HepG2 (cell line): ENCODE measurements around the gene HOXA4. TPM values are rescaled to one million over a fixed set of nuclear protein-coding genes. Genes with fewer than 3 reads are reported as not detected.

Source experiments
- DBP ChIP-seq: sonication (generic); formaldehyde crosslinking; IDR thresholded peaks from 2 replicates; pipeline ENCODE4 v1.4.0; 2020; ENCODE audit warnings: missing genetic modification reagents; ENCODE audit errors: not compliant biosample characterization
- EED ChIP-seq: sonication (generic); formaldehyde crosslinking; IDR thresholded peaks from 2 replicates; pipeline ENCODE4 v1.5.0; 2020; ENCODE audit warnings: mild to moderate bottlenecking, missing genetic modification reagents
- EZH2 ChIP-seq: conservative IDR thresholded peaks from 2 replicates; pipeline ENCODE4 v1.6.1; 2012; ENCODE audit warnings: mild to moderate bottlenecking, low read depth, low read length, moderate library complexity
- GATAD2A ChIP-seq: IDR thresholded peaks from 2 replicates; pipeline ENCODE4 v1.6.1; 2016
- GMEB2 ChIP-seq: IDR thresholded peaks from 2 replicates; pipeline ENCODE4 v1.6.1; 2016; ENCODE audit warnings: missing biosample characterization, missing genetic modification reagents, low read depth
- MTA1 ChIP-seq: sonication (generic); formaldehyde crosslinking; IDR thresholded peaks from 2 replicates; pipeline ENCODE4 v1.4.0; 2020; ENCODE audit warnings: missing genetic modification reagents, mild to moderate bottlenecking, borderline replicate concordance
- NR3C1 ChIP-seq: sonication (generic); formaldehyde crosslinking; IDR thresholded peaks from 2 replicates; pipeline ENCODE4 v1.4.0; 2020; ENCODE audit warnings: missing genetic modification reagents
- PHF20 ChIP-seq: sonication (generic); formaldehyde crosslinking; IDR thresholded peaks from 2 replicates; pipeline ENCODE4 v1.5.0; 2020; ENCODE audit warnings: mild to moderate bottlenecking, missing genetic modification reagents
- RXRA ChIP-seq: sonication (generic); formaldehyde crosslinking; IDR thresholded peaks from 2 replicates; pipeline ENCODE4 v1.5.1; 2020; ENCODE audit warnings: missing genetic modification reagents
- SP4 ChIP-seq: sonication (generic); formaldehyde crosslinking; IDR thresholded peaks from 2 replicates; pipeline ENCODE4 v1.8.1; 2023; ENCODE audit warnings: mild to moderate bottlenecking, missing genetic modification reagents
- YY1 ChIP-seq: IDR thresholded peaks from 2 replicates; pipeline ENCODE4 v1.6.1; 2011; ENCODE audit warnings: low read length, low read depth, moderate library complexity, mild to moderate bottlenecking; ENCODE audit not compliant: insufficient read depth, insufficient replicate concordance
- ZBTB49 ChIP-seq: sonication (generic); formaldehyde crosslinking; IDR thresholded peaks from 2 replicates; pipeline ENCODE4 v1.4.0; 2020; ENCODE audit warnings: missing genetic modification reagents, borderline replicate concordance
- ZFP90 ChIP-seq: sonication (generic); formaldehyde crosslinking; IDR thresholded peaks from 2 replicates; pipeline ENCODE4 v1.8.0; 2022; ENCODE audit warnings: missing genetic modification reagents, mild to moderate bottlenecking, inconsistent platforms, borderline replicate concordance
- ZNF18 ChIP-seq: sonication (generic); formaldehyde crosslinking; IDR thresholded peaks from 2 replicates; pipeline ENCODE4 v1.8.0; 2022; ENCODE audit warnings: mild to moderate bottlenecking, missing genetic modification reagents; ENCODE audit not compliant: insufficient replicate concordance
- ZNF512B ChIP-seq: sonication (generic); formaldehyde crosslinking; IDR thresholded peaks from 2 replicates; pipeline ENCODE4 v1.5.1; 2020; ENCODE audit warnings: missing genetic modification reagents, mild to moderate bottlenecking, borderline replicate concordance
- ZNF589 ChIP-seq: sonication (generic); formaldehyde crosslinking; conservative IDR thresholded peaks from 2 replicates; pipeline ENCODE4 v1.8.0; 2022; ENCODE audit warnings: mild to moderate bottlenecking, moderate library complexity, missing genetic modification reagents
- ZNF615 ChIP-seq: sonication (generic); formaldehyde crosslinking; IDR thresholded peaks from 2 replicates; pipeline ENCODE4 v1.5.0; 2020; ENCODE audit warnings: mild to moderate bottlenecking, missing genetic modification reagents, borderline replicate concordance
- ZNF672 ChIP-seq: sonication (generic); formaldehyde crosslinking; IDR thresholded peaks from 2 replicates; pipeline ENCODE4 v1.8.1; 2022; ENCODE audit warnings: missing genetic modification reagents
- polyA plus RNA-seq, 8 experiments: library from polyadenylated mRNA; depleted of rRNA in 3 of 8; stranded (reverse) in 7 of 8; unstranded in 1 of 8; fragments of >200 nt; fragmentation: Illumina TruSeq in 4 of 8; extraction: Trizol in 4 of 8; gene quantifications; 2 replicates each; pipeline versions ENCODE4 v1.2.1 to v1.2.3, GENCODE V29; 2011 to 2016; ENCODE audit warnings: low read depth in 4 of 8, missing spikeins in 1 of 8, mixed read lengths in 1 of 8; ENCODE audit not compliant: insufficient read depth in 1 of 8
- total RNA-seq, 5 experiments: library from RNA; depleted of rRNA; stranded (reverse); fragments of >200 nt; fragmentation: Illumina TruSeq; extraction: Trizol; gene quantifications; 2 replicates each; pipeline ENCODE4 v1.2.3, GENCODE V29; 2016; ENCODE audit warnings: low read depth in 1 of 5

The HOXA4 gene
- total and polyA plus RNA-seq, 2 of the 13 experiments (the other 11 are each of a cell fraction or from before 2014, with no cell fraction given): 2.4 to 5.4 TPM

- no peak for TF ChIP-seq ZNF18 (CRISPR knock-in tag)
- TF ChIP-seq NR3C1 (CRISPR knock-in tag): no peak
- TF ChIP-seq RXRA (CRISPR knock-in tag): no peak
- no peak for TF ChIP-seq ZNF672 (CRISPR knock-in tag)
- TF ChIP-seq EZH2: no peak
- no peak for TF ChIP-seq GMEB2 (CRISPR knock-in tag)
- no peak; the same call in 1 of the 2 replicates for TF ChIP-seq ZFP90 (CRISPR knock-in tag)
- TF ChIP-seq DBP: no peak
- TF ChIP-seq YY1: peak; percentile 93
- TF ChIP-seq GATAD2A (CRISPR knock-in tag): peak; percentile 44
- no peak for TF ChIP-seq EED (CRISPR knock-in tag)
- no peak for TF ChIP-seq ZNF615 (CRISPR knock-in tag)
- no peak for TF ChIP-seq ZBTB49 (CRISPR knock-in tag)
- TF ChIP-seq PHF20 (CRISPR knock-in tag): no peak; the same call in 1 of the 2 replicates
- TF ChIP-seq ZNF512B: no peak
- TF ChIP-seq SP4 (CRISPR knock-in tag): no peak
- TF ChIP-seq ZNF589 (CRISPR knock-in tag): no peak
- no peak for TF ChIP-seq MTA1
Observed at GRCh38 chr7:27160546-27161213, 30.1 kb upstream of the HOXA4 start (continued).
